Liver (tissue), 9 donors: Measurements from ENCODE around the gene ERN1. TPM values are rescaled to one million over a fixed set of nuclear protein-coding genes. Genes with fewer than 3 reads are reported as not detected.

Experiments
- DNase-seq: peaks from one replicate; pipeline ENCODE4 v3.0.0-alpha.2; 2017; ENCODE audit warnings: low spot score
- H3K27ac ChIP-seq, 2 donors: one replicate each; pipeline ENCODE4 v1.7.0; 2013; ENCODE audit warnings: inconsistent platforms in 2 of 2, low read length in 2 of 2, control low read depth in 1 of 2, low read depth in 1 of 2, mild to moderate bottlenecking in 1 of 2
- H3K27me3 ChIP-seq, 4 donors: one replicate each; pipeline versions ENCODE4 v1.6.1 to v1.7.0; 2013; ENCODE audit warnings: low read length in 3 of 4, inconsistent platforms in 1 of 4, mild to moderate bottlenecking in 1 of 4, moderate library complexity in 1 of 4; ENCODE audit not compliant: control insufficient read depth in 4 of 4, insufficient read depth in 4 of 4
- H3K36me3 ChIP-seq, 4 donors: one replicate each; pipeline versions ENCODE4 v1.6.1 to v1.7.0; 2013; ENCODE audit warnings: low read length in 3 of 4, mild to moderate bottlenecking in 3 of 4, low read depth in 1 of 4, moderate library complexity in 1 of 4; ENCODE audit not compliant: control insufficient read depth in 4 of 4, insufficient read depth in 3 of 4
- H3K4me1 ChIP-seq, 4 donors: one replicate each; pipeline versions ENCODE4 v1.6.1 to v1.7.0; 2013; ENCODE audit warnings: low read length in 3 of 4, mild to moderate bottlenecking in 3 of 4, moderate library complexity in 1 of 4; ENCODE audit not compliant: control insufficient read depth in 4 of 4, insufficient read depth in 4 of 4
- H3K4me3 ChIP-seq, 3 donors: one replicate each; pipeline versions ENCODE4 v1.6.1 to v1.7.0; 2013; ENCODE audit warnings: low read length in 3 of 3, control low read depth in 1 of 3, low read depth in 1 of 3, mild to moderate bottlenecking in 1 of 3
- H3K9ac ChIP-seq, 2 donors: one replicate each; pipeline ENCODE4 v1.7.0; 2013; ENCODE audit warnings: low read length in 2 of 2, mild to moderate bottlenecking in 2 of 2, moderate library complexity in 2 of 2, control low read depth in 1 of 2, low read depth in 1 of 2
- H3K9me3 ChIP-seq, 4 donors: one replicate each; pipeline versions ENCODE4 v1.6.1 to v1.7.0; 2013; ENCODE audit warnings: low read length in 3 of 4; ENCODE audit not compliant: control insufficient read depth in 4 of 4
- EGR1 ChIP-seq, 2 donors: IDR thresholded peaks; 2 replicates each; pipeline ENCODE4 v1.6.1; 2016 to 2018; ENCODE audit warnings: antibody characterized with exemption in 2 of 2, low read depth in 2 of 2
- FOXA1 ChIP-seq: IDR thresholded peaks from 2 replicates; pipeline ENCODE4 v1.6.1; 2016; ENCODE audit warnings: antibody characterized with exemption
- FOXA2 ChIP-seq: IDR thresholded peaks from 2 replicates; pipeline ENCODE4 v1.6.1; 2016; ENCODE audit warnings: antibody characterized with exemption
- GABPA ChIP-seq, 2 donors: IDR thresholded peaks in 1 of 2; conservative IDR thresholded peaks in 1 of 2; 2 replicates each; pipeline ENCODE4 v1.6.1; 2016; ENCODE audit warnings: antibody characterized with exemption in 2 of 2, mild to moderate bottlenecking in 1 of 2, moderate library complexity in 1 of 2
- HNF4A ChIP-seq, 2 donors: conservative IDR thresholded peaks; 2 replicates each; pipeline ENCODE4 v1.6.1; 2016; ENCODE audit warnings: antibody characterized with exemption in 2 of 2, mild to moderate bottlenecking in 2 of 2
- HNF4G ChIP-seq: IDR thresholded peaks from 2 replicates; pipeline ENCODE4 v1.6.1; 2016; ENCODE audit warnings: antibody characterized with exemption
- JUND ChIP-seq, 2 donors: IDR thresholded peaks; 2 replicates each; pipeline ENCODE4 v1.6.1; 2016; ENCODE audit warnings: antibody characterized with exemption in 2 of 2
- NR2F2 ChIP-seq: IDR thresholded peaks from 2 replicates; pipeline ENCODE4 v1.6.1; 2016; ENCODE audit warnings: antibody characterized with exemption
- RAD21 ChIP-seq, 2 donors: IDR thresholded peaks; 2 replicates each; pipeline ENCODE4 v1.6.1; 2016; ENCODE audit warnings: antibody characterized with exemption in 2 of 2, mild to moderate bottlenecking in 2 of 2
- RXRA ChIP-seq, 2 donors: IDR thresholded peaks; 2 replicates each; pipeline ENCODE4 v1.6.1; 2017 to 2018; ENCODE audit warnings: antibody characterized with exemption in 2 of 2, mild to moderate bottlenecking in 1 of 2
- SP1 ChIP-seq: IDR thresholded peaks from 2 replicates; pipeline ENCODE4 v1.6.1; 2018; ENCODE audit warnings: antibody characterized with exemption, mild to moderate bottlenecking
- TAF1 ChIP-seq: conservative IDR thresholded peaks from 2 replicates; pipeline ENCODE4 v1.6.1; 2016; ENCODE audit warnings: antibody characterized with exemption, mild to moderate bottlenecking
- YY1 ChIP-seq: IDR thresholded peaks from 2 replicates; pipeline ENCODE4 v1.6.1; 2016; ENCODE audit warnings: antibody characterized with exemption, mild to moderate bottlenecking
- polyA plus RNA-seq, 2 donors: library from polyadenylated mRNA; stranded (reverse) in 1 of 2; unstranded in 1 of 2; fragments of 200-250 nt in 1 of 2; fragments of >200 nt in 1 of 2; fragmentation: Nextera tagmentation in 1 of 2; extraction: Ambion mirVana in 1 of 2; gene quantifications; one replicate each; pipeline versions ENCODE4 v1.2.1 to v1.2.3, GENCODE V29; 2013 to 2015
- total RNA-seq, 2 donors: library from RNA; depleted of rRNA; stranded (reverse); fragments of >200 nt; gene quantifications; one replicate each; pipeline ENCODE4 v1.2.3, GENCODE V29; 2014
- TF ChIP-seq, protein P1 (sequence below): IDR thresholded peaks from 2 replicates; pipeline ENCODE4 v1.6.1; 2016; ENCODE audit warnings: antibody characterized with exemption
- TF ChIP-seq, protein P2 (sequence below): IDR thresholded peaks from 2 replicates; pipeline ENCODE4 v1.6.1; 2016; ENCODE audit warnings: antibody characterized with exemption
- TF ChIP-seq, protein P3 (sequence below): IDR thresholded peaks from 2 replicates; pipeline ENCODE4 v1.6.1; 2016; ENCODE audit warnings: antibody characterized with exemption
- TF ChIP-seq, protein P4 (sequence below): IDR thresholded peaks from 2 replicates; pipeline ENCODE4 v1.6.1; 2016; ENCODE audit warnings: antibody characterized with exemption, mild to moderate bottlenecking
- TF ChIP-seq, protein P5 (sequence below): fragments of 150-350 bp; IDR thresholded peaks from 2 replicates; pipeline ENCODE4 v1.5.1; 2017; ENCODE audit warnings: improper control_type of control experiment, low read depth, low read length; ENCODE audit not compliant: missing input control
- donor health status: healthy.
- donor health status: healthy.
- donor health status: healthy.
- donor health status: healthy.
- donor health status: healthy.

Gene ERN1
- total and polyA plus RNA-seq, 4 donors: 6.3 to 35.1 (median 14.9) TPM

DNA sequence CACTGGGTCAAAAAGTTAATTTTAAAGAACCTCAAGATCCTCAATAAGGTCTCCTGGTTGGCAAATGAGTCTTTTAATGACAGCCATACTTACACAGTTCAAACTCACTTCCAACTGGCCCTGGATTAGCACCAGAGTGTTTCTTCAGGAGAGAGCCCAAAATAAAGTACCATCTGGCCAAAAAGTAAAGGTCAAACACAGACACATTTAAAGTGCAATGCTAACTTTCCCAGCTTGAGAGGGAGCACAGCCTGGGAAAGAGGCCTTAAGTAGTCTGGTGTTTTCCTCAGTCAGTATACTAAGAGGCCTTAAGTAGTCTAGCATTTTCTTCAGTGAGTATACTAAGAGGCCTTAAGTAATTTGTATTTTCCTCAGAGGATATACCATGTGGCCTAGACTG is 46.6 kb upstream of the ERN1 start:
- Histone ChIP-seq H3K4me3 (no peak overlapping the region), H3K9me3 (no peaks in the 10 kb centered on the region), H3K4me1 (peaks cover 13 to 69% (median 51%) of the 10 kb centered on the region in 4 donors), H3K9ac (no peak overlapping the region), H3K27ac (peak overlapping the region in 1 of 2 donors; percentile 40), H3K36me3 (peaks cover 0 to 4% (median under 1%) of the 10 kb centered on the region in 4 donors), H3K27me3 (no peaks in the 10 kb centered on the region)
- TF ChIP-seq, protein P1, sequence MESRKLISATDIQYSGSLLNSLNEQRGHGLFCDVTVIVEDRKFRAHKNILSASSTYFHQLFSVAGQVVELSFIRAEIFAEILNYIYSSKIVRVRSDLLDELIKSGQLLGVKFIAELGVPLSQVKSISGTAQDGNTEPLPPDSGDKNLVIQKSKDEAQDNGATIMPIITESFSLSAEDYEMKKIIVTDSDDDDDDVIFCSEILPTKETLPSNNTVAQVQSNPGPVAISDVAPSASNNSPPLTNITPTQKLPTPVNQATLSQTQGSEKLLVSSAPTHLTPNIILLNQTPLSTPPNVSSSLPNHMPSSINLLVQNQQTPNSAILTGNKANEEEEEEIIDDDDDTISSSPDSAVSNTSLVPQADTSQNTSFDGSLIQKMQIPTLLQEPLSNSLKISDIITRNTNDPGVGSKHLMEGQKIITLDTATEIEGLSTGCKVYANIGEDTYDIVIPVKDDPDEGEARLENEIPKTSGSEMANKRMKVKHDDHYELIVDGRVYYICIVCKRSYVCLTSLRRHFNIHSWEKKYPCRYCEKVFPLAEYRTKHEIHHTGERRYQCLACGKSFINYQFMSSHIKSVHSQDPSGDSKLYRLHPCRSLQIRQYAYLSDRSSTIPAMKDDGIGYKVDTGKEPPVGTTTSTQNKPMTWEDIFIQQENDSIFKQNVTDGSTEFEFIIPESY: peak; percentile 19
- TF ChIP-seq TAF1 (no peak), RAD21 (IDR thresholded peaks at IDR 0.05) (peak in 1 of 2 donors; percentile 44), HNF4G (no peak), FOXA1 (no peak), RXRA (IDR thresholded peaks at IDR 0.05) (peak; percentile 50 to 65), YY1 (peak; percentile 41), HNF4A (conservative IDR thresholded peaks at IDR 0.05) (peak; percentile 61 to 76), EGR1 (IDR thresholded peaks at IDR 0.05; ENCODE audit: low read depth in 2 of 2) (no peak), GABPA (IDR thresholded peaks at IDR 0.05 in 1 of 2, conservative IDR thresholded peaks at IDR 0.05 in 1 of 2) (peak in 1 of 2 donors; percentile 11), FOXA2 (no peak), JUND (IDR thresholded peaks at IDR 0.05) (peak in 1 of 2 donors; percentile 9), SP1 (peak; percentile 29), NR2F2 (peak; percentile 57)
- TF ChIP-seq, protein P2, sequence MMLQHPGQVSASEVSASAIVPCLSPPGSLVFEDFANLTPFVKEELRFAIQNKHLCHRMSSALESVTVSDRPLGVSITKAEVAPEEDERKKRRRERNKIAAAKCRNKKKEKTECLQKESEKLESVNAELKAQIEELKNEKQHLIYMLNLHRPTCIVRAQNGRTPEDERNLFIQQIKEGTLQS: no peak
- TF ChIP-seq, protein P3, sequence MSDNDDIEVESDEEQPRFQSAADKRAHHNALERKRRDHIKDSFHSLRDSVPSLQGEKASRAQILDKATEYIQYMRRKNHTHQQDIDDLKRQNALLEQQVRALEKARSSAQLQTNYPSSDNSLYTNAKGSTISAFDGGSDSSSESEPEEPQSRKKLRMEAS: peak; percentile 23
- TF ChIP-seq, protein P4, sequence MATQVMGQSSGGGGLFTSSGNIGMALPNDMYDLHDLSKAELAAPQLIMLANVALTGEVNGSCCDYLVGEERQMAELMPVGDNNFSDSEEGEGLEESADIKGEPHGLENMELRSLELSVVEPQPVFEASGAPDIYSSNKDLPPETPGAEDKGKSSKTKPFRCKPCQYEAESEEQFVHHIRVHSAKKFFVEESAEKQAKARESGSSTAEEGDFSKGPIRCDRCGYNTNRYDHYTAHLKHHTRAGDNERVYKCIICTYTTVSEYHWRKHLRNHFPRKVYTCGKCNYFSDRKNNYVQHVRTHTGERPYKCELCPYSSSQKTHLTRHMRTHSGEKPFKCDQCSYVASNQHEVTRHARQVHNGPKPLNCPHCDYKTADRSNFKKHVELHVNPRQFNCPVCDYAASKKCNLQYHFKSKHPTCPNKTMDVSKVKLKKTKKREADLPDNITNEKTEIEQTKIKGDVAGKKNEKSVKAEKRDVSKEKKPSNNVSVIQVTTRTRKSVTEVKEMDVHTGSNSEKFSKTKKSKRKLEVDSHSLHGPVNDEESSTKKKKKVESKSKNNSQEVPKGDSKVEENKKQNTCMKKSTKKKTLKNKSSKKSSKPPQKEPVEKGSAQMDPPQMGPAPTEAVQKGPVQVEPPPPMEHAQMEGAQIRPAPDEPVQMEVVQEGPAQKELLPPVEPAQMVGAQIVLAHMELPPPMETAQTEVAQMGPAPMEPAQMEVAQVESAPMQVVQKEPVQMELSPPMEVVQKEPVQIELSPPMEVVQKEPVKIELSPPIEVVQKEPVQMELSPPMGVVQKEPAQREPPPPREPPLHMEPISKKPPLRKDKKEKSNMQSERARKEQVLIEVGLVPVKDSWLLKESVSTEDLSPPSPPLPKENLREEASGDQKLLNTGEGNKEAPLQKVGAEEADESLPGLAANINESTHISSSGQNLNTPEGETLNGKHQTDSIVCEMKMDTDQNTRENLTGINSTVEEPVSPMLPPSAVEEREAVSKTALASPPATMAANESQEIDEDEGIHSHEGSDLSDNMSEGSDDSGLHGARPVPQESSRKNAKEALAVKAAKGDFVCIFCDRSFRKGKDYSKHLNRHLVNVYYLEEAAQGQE: peak; percentile 36
- TF ChIP-seq, protein P5, sequence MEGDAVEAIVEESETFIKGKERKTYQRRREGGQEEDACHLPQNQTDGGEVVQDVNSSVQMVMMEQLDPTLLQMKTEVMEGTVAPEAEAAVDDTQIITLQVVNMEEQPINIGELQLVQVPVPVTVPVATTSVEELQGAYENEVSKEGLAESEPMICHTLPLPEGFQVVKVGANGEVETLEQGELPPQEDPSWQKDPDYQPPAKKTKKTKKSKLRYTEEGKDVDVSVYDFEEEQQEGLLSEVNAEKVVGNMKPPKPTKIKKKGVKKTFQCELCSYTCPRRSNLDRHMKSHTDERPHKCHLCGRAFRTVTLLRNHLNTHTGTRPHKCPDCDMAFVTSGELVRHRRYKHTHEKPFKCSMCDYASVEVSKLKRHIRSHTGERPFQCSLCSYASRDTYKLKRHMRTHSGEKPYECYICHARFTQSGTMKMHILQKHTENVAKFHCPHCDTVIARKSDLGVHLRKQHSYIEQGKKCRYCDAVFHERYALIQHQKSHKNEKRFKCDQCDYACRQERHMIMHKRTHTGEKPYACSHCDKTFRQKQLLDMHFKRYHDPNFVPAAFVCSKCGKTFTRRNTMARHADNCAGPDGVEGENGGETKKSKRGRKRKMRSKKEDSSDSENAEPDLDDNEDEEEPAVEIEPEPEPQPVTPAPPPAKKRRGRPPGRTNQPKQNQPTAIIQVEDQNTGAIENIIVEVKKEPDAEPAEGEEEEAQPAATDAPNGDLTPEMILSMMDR: no peak
- no peak for DNase-seq
